Thyroid gland (tissue), 4 donors: ENCODE data around the gene IL10RA.

Experiments
- POLR2A ChIP-seq, 2 donors: fragments of 450-650 bp; IDR thresholded peaks; one replicate each; pipeline ENCODE4 v1.6.1; 2017; ENCODE audit warnings: antibody characterized with exemption in 2 of 2, mild to moderate bottlenecking in 2 of 2, moderate library complexity in 1 of 2
- TF ChIP-seq, protein P1 (sequence below), 6 experiments: fragments of 200-600 bp in 3 of 6; fragments of 450-650 bp in 3 of 6; sonication (generic) in 3 of 6; IDR thresholded peaks; one replicate each; pipeline ENCODE4 v1.5.1; 2016 to 2019; ENCODE audit warnings: antibody characterized with exemption in 6 of 6, mild to moderate bottlenecking in 2 of 6, inconsistent platforms in 1 of 6, moderate library complexity in 1 of 6

DNA sequence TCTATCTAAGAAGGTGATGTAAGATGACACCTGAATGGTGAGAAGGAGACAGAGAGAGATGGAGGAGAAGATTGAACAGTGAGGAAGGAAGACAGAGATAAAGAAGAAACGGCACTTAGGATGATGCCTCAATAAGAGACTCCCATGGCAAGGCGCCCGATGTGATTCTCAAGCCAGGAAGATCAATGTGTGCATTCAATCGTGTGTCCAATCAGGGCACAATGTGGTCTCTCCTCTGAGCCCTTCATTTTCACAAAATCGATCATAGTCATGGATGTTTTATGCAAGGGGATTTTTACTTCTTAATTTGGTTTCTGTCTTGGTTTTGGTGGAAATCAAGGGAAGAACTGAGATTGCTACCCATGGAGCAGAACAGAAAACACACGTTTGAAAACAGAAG lies 37.1 kb upstream of the IL10RA start:
- TF ChIP-seq, protein P1, sequence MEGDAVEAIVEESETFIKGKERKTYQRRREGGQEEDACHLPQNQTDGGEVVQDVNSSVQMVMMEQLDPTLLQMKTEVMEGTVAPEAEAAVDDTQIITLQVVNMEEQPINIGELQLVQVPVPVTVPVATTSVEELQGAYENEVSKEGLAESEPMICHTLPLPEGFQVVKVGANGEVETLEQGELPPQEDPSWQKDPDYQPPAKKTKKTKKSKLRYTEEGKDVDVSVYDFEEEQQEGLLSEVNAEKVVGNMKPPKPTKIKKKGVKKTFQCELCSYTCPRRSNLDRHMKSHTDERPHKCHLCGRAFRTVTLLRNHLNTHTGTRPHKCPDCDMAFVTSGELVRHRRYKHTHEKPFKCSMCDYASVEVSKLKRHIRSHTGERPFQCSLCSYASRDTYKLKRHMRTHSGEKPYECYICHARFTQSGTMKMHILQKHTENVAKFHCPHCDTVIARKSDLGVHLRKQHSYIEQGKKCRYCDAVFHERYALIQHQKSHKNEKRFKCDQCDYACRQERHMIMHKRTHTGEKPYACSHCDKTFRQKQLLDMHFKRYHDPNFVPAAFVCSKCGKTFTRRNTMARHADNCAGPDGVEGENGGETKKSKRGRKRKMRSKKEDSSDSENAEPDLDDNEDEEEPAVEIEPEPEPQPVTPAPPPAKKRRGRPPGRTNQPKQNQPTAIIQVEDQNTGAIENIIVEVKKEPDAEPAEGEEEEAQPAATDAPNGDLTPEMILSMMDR (IDR thresholded peaks at IDR 0.05), result no peak
- no peak for TF ChIP-seq POLR2A (IDR thresholded peaks at IDR 0.05)
